A673 (cell line): ENCODE measurements around the gene RNPS1. TPM values are rescaled to one million over a fixed set of nuclear protein-coding genes. Genes with fewer than 3 reads are reported as not detected.

Source experiments
- BruUV-seq: library from RNA; stranded (reverse); fragments of 400-500 nt; replicated peaks from 2 replicates; lab custom pipeline; 2021; lab: Mats Ljungman, UMichigan
- CTCF ChIA-PET: fragments of 300-600 bp; sonication (Branson Sonifier 250); formaldehyde crosslinking; loops from one replicate; lab custom pipeline; 2022; ENCODE audit warnings: antibody characterized with exemption; lab: Charles Lee
- POLR2A ChIA-PET: fragments of 300-600 bp; sonication (Branson Sonifier 250); formaldehyde crosslinking; loops from one replicate; lab custom pipeline; 2022; ENCODE audit warnings: antibody characterized with exemption; ENCODE audit not compliant: low non-redundant PET; lab: Charles Lee
- DNase-seq: peaks from one replicate; pipeline ENCODE4 v3.0.0-alpha.2; 2015; ENCODE audit warnings: low spot score
- H3K27ac ChIP-seq: fragments of 200-600 bp; sonication (generic); 2 replicates; pipeline ENCODE4 v1.5.1; 2016; ENCODE audit warnings: mixed run types, low read depth, mild to moderate bottlenecking, mixed read lengths, antibody characterized with exemption, low read length; ENCODE audit not compliant: poor library complexity, severe bottlenecking
- H3K27me3 ChIP-seq: fragments of 200-600 bp; sonication (generic); replicated peaks from 2 replicates; pipeline ENCODE4 v1.6.1; 2017; ENCODE audit warnings: mixed run types, low read depth, mild to moderate bottlenecking, mixed read lengths, antibody characterized with exemption, low read length; ENCODE audit not compliant: insufficient read depth, poor library complexity
- H3K36me3 ChIP-seq: fragments of 200-600 bp; sonication (generic); 2 replicates; pipeline ENCODE4 v1.6.1; 2016; ENCODE audit warnings: mixed run types, mild to moderate bottlenecking, mixed read lengths, antibody characterized with exemption, low read length; ENCODE audit not compliant: insufficient read depth, poor library complexity, severe bottlenecking
- H3K4me1 ChIP-seq: fragments of 200-600 bp; sonication (generic); 2 replicates; pipeline ENCODE4 v1.6.1; 2017; ENCODE audit warnings: mixed run types, mild to moderate bottlenecking, mixed read lengths, antibody characterized with exemption, low read length; ENCODE audit not compliant: insufficient read depth, poor library complexity, severe bottlenecking
- H3K4me3 ChIP-seq: fragments of 200-600 bp; sonication (generic); 2 replicates; pipeline ENCODE4 v1.5.1; 2016; ENCODE audit warnings: low read depth, mixed run types, mild to moderate bottlenecking, mixed read lengths, low read length; ENCODE audit not compliant: poor library complexity, severe bottlenecking
- H3K9me3 ChIP-seq: fragments of 200-600 bp; sonication (generic); 2 replicates; pipeline ENCODE4 v1.6.1; 2016; ENCODE audit warnings: mixed run types, low read depth, mild to moderate bottlenecking, mixed read lengths, antibody characterized with exemption, low read length; ENCODE audit not compliant: poor library complexity, severe bottlenecking
- EZH2 ChIP-seq: fragments of 200-600 bp; sonication (generic); IDR thresholded peaks from 2 replicates; pipeline ENCODE4 v1.6.1; 2017; ENCODE audit warnings: borderline replicate concordance, low read depth, mild to moderate bottlenecking, mixed read lengths, antibody characterized with exemption, low read length; ENCODE audit not compliant: poor library complexity, severe bottlenecking
- intact Hi-C: fragments of 100-400 bp; cut with micrococcal nuclease; formaldehyde crosslinking; loops from one replicate; pipeline ENCODE4 v1.10.0; 2022; ENCODE audit not compliant: unreplicated experiment
- total RNA-seq: library from RNA; stranded (reverse); gene quantifications from 2 replicates; pipeline ENCODE4 v1.2.3, GENCODE V29; 2021
- TF ChIP-seq, protein P1 (sequence below): fragments of 300-800, 200-600 bp; sonication (generic); conservative IDR thresholded peaks from 2 replicates; pipeline ENCODE4 v1.5.1; 2017; ENCODE audit warnings: low read depth, mild to moderate bottlenecking, antibody characterized with exemption, low read length, moderate library complexity, mixed read lengths

Gene RNPS1
- total RNA-seq, 1 experiment from 2014 or later = 345 TPM

DNA sequence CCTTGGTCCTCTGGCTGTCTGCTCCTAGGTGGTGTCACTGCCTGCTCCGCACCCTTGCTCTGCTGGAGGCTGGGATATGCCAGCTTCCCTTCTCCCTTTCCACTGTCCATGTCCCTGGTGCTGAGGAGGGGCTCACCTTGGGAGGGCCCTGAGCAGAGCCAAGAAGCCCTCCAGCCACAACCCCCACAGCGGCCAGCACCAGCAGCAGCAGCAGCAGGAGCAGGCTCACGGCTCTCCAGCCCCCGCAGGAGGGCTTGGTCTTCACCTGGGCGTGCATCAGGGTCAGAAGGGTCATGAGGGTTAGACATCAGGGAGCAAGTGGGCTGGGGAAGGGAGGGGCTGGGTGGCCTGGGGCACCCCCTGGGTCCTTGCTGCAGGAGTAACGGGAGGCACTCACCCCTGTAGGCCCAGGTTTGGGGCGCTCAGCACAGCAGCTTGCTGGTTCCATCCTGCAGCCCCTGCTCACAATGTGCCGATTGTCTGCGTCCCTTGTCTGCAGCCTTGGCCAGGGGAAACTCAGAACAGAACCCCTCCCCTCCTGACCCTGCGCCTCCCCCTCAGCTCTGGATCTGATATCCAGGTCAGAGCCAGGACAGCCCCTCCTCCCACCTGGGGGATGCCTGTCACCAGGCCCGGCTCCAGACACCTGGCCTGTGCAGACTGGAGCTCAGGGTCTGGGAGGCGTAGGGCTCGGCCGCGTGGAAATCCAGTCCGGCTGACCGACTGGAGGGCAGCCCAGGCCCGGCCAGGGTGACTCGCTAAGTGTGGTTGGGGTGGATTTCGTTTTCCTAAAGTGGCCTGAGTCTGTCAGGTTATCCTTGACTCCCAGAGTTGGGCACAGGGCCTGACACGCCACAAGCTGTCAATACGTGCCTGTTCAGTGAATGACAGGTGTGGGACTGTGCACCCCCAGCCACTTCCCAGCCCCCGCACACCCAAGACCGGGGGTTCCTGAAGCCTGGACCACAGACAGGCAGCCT is 57.2 kb downstream of the RNPS1 start, which contains the start of gene BRICD5:
Gene BRICD5 (minus strand): TSS at position 478 of the 980 bp plus-strand sequence. CDS start 30 bp downstream, at position 448.
- POLR2A ChIA-PET = interaction anchor here (0.6 kb wide), 1 partner anchor 55 kb away, joined by 9 read pairs; the partner anchor contains the start of gene TRAF7
- Histone ChIP-seq H3K9me3 (no peaks in the 10 kb centered on the region), H3K27me3 (no peaks in the 10 kb centered on the region), H3K36me3 (peaks cover 31% of the 10 kb centered on the region), H3K4me1 (peaks cover 25% of the 10 kb centered on the region), H3K4me3 (no peak within 1 kb of the TSS), H3K27ac (no peak within 1 kb of the TSS)
- CTCF ChIA-PET = no interaction called here
- TF ChIP-seq EZH2 = no peak
- TF ChIP-seq, protein P1, sequence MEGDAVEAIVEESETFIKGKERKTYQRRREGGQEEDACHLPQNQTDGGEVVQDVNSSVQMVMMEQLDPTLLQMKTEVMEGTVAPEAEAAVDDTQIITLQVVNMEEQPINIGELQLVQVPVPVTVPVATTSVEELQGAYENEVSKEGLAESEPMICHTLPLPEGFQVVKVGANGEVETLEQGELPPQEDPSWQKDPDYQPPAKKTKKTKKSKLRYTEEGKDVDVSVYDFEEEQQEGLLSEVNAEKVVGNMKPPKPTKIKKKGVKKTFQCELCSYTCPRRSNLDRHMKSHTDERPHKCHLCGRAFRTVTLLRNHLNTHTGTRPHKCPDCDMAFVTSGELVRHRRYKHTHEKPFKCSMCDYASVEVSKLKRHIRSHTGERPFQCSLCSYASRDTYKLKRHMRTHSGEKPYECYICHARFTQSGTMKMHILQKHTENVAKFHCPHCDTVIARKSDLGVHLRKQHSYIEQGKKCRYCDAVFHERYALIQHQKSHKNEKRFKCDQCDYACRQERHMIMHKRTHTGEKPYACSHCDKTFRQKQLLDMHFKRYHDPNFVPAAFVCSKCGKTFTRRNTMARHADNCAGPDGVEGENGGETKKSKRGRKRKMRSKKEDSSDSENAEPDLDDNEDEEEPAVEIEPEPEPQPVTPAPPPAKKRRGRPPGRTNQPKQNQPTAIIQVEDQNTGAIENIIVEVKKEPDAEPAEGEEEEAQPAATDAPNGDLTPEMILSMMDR = no peak
- DNase-seq = no peak
- no TSS peak for BruUV-seq
- intact Hi-C loops = loop anchor here (10.0 kb wide), 1 partner anchor 206 kb away; the partner anchor contains the start of gene ZNF598

DNA sequence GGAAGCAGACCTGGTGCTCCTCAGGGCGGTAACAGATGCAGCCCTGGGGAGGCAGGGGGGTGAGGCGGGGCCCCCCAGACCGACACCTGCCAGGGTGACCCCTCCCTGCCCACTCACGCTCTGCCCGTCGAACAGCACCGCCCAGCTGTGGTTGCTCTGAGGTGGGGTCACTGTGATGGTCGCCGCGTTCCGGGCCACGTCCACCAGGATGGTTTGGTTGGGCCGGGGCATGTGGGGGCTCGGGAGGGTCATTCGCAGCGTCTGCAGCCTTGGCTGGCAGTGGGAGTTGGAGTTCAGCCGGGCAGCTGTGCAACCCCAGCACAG is 58.0 kb downstream of the RNPS1 start:
- Histone ChIP-seq H3K36me3 (peaks cover 31% of the 10 kb centered on the region), H3K27me3 (no peaks in the 10 kb centered on the region), H3K27ac (no peak overlapping the region), H3K4me1 (peaks cover 25% of the 10 kb centered on the region), H3K4me3 (no peak overlapping the region), H3K9me3 (no peaks in the 10 kb centered on the region)
- intact Hi-C loops = loop anchor here (10.0 kb wide), 1 partner anchor 205 kb away; the partner anchor contains the start of gene ZNF598
- no peak for TF ChIP-seq EZH2
- TF ChIP-seq, protein P1 = no peak
- ChIA-PET POLR2A (no interaction called here), CTCF (no interaction called here)
- BruUV-seq = no TSS peak
- DNase-seq = no peak

DNA sequence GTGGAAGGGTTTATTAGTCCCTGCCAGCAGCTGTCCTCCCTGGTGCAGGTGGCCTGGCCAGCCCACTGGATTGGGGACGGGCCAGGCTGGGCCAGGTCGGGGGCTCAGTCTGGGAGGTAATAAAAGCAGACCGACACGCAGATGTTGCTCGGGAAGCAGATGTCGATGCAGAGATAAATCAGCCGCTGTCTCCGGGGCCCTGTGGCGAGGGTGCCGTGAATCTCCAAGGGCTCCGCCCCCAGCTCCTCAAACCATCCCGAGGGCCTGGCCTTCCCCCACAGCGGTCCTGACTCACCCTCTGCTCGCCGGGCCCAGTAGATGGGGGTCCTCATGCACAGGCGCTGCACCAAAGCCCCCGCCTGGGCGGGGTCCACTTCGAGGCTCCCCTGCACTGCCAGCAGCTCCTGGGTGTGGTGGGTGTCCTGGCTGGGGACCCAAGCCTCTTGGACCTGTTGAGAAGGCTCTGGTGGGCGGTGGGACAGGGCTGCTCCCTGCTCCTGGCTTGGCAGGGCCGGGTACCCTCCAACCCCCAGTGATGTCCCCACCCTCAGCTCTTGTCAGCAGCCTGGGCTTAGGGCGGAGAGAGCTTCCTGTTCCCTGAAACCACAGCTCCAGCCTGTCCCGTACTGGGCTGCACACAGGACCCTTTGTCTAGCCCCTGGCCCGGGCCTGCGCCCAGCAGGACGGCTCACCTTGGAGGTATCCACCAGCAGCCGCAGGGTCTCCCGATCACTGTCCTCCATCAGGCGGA is 58.5 kb downstream of the RNPS1 start:
- POLR2A ChIA-PET = no interaction called here
- Histone ChIP-seq H3K36me3 (peaks cover 31% of the 10 kb centered on the region), H3K27me3 (no peaks in the 10 kb centered on the region), H3K27ac (no peak overlapping the region), H3K4me3 (no peak overlapping the region), H3K4me1 (peaks cover 25% of the 10 kb centered on the region), H3K9me3 (no peaks in the 10 kb centered on the region)
- DNase-seq = no peak
- CTCF ChIA-PET = interaction anchor here (0.6 kb wide), 1 partner anchor 86 kb away, joined by 3 read pairs; no protein-coding TSS in a partner anchor
- intact Hi-C loops = loop anchor here (10.0 kb wide), 1 partner anchor 205 kb away; the partner anchor contains the start of gene ZNF598
- TF ChIP-seq, protein P1 = no peak
- no TSS peak for BruUV-seq
